A549 (cell line): Measurements from ENCODE around the gene KLHDC8B. TPM values are rescaled to one million over a fixed set of nuclear protein-coding genes. Genes with fewer than 3 reads are reported as not detected.

Source experiments
- ATAC-seq, 2 experiments: fragments of 200-7000 bp in 1 of 2; fragments of >200 bp in 1 of 2; cut with Nextera tagmentation in 1 of 2; cut with Tn5 transposase in 1 of 2; 3 replicates each; pipeline versions ENCODE4 v1.8.0 to v1.9.1; 2018 to 2020; ENCODE audit warnings: mild to moderate bottlenecking in 1 of 2, moderate library complexity in 1 of 2
- CTCF ChIA-PET: fragments of 300-600 bp; sonication (Branson Sonifier 250); formaldehyde crosslinking; extraction: SDS; loops from one replicate; lab custom pipeline; 2021; ENCODE audit warnings: antibody characterized with exemption, inconsistent platforms; lab: Yijun Ruan, JAX
- POLR2A ChIA-PET: fragments of 350-600 bp; formaldehyde crosslinking; extraction: SDS; loops from one replicate; lab custom pipeline; 2021; ENCODE audit warnings: antibody characterized with exemption, inconsistent platforms; lab: Yijun Ruan, JAX
- DNase-seq, 2 experiments: peaks; one replicate each; pipeline versions ENCODE4 v3.0.0 to v3.0.0-alpha.2; 2011 to 2016; ENCODE audit warnings: low read depth in 1 of 2, low spot score in 1 of 2
- FAIRE-seq: peaks from 2 replicates; lab custom pipeline; 2011; peaks lifted over from hg19 to GRCh38; lab: Jason Lieb, UNC
- H3K27ac ChIP-seq, 2 experiments: fragments of >200 bp; sonication (Bioruptor Twin); formaldehyde crosslinking; 3 replicates each; pipeline ENCODE4 v1.5.1; 2016 to 2017
- H3K4me1 ChIP-seq: fragments of >200 bp; sonication (Bioruptor Twin); formaldehyde crosslinking; 3 replicates; pipeline ENCODE4 v1.6.1; 2016
- H3K4me2 ChIP-seq: fragments of >200 bp; sonication (Bioruptor Twin); formaldehyde crosslinking; 3 replicates; pipeline ENCODE4 v1.6.1; 2016
- H3K4me3 ChIP-seq: fragments of >200 bp; sonication (Bioruptor Twin); formaldehyde crosslinking; 3 replicates; pipeline ENCODE4 v1.5.1; 2016
- H3K9me3 ChIP-seq: fragments of >200 bp; sonication (Bioruptor Twin); formaldehyde crosslinking; 3 replicates; pipeline ENCODE4 v1.6.1; 2016
- ESRRA ChIP-seq: fragments of 150-350 bp; IDR thresholded peaks from 2 replicates; pipeline ENCODE4 v1.6.1; 2014; ENCODE audit warnings: mild to moderate bottlenecking, low read length, borderline replicate concordance
- FOSB ChIP-seq: fragments of 250-450 bp; sonication (Bioruptor Pico); IDR thresholded peaks from 2 replicates; pipeline ENCODE4 v1.5.0; 2020; ENCODE audit warnings: mild to moderate bottlenecking, moderate library complexity
- FOXS1 ChIP-seq: fragments of 250-450 bp; sonication (Bioruptor Pico); IDR thresholded peaks from 2 replicates; pipeline ENCODE4 v1.5.0; 2020; ENCODE audit warnings: mild to moderate bottlenecking, moderate library complexity
- HDAC2 ChIP-seq: fragments of 200-600 bp; sonication (generic); IDR thresholded peaks from 2 replicates; pipeline ENCODE4 v1.6.1; 2016
- HOXA7 ChIP-seq: fragments of 250-450 bp; sonication (Bioruptor Pico); IDR thresholded peaks from 2 replicates; pipeline ENCODE4 v1.5.0; 2020; ENCODE audit warnings: mild to moderate bottlenecking, moderate library complexity
- HOXB13 ChIP-seq: fragments of 250-450 bp; sonication (Bioruptor Pico); IDR thresholded peaks from 2 replicates; pipeline ENCODE4 v1.5.0; 2020; ENCODE audit warnings: low read depth, mild to moderate bottlenecking, moderate library complexity
- JUN ChIP-seq, 2 experiments: fragments of >200 bp; sonication (Bioruptor Twin); formaldehyde crosslinking; IDR thresholded peaks; 2 replicates in 1 of 2; 3 replicates in 1 of 2; pipeline ENCODE4 v1.6.1; 2016 to 2017
- KDM5A ChIP-seq: fragments of 200-600 bp; sonication (generic); IDR thresholded peaks from 2 replicates; pipeline ENCODE4 v1.6.1; 2016; ENCODE audit warnings: antibody characterized with exemption, mild to moderate bottlenecking
- MYC ChIP-seq: IDR thresholded peaks from 2 replicates; pipeline ENCODE4 v1.6.1; 2012; ENCODE audit warnings: mild to moderate bottlenecking, inconsistent platforms, low read length, improper control_type of control experiment, borderline replicate concordance
- PHF8 ChIP-seq: fragments of 200-600 bp; sonication (generic); IDR thresholded peaks from 2 replicates; pipeline ENCODE4 v1.6.1; 2016; ENCODE audit warnings: low read depth, mild to moderate bottlenecking, antibody characterized with exemption, moderate library complexity, borderline replicate concordance
- POLR2A ChIP-seq: IDR thresholded peaks from 2 replicates; pipeline ENCODE4 v1.6.1; 2012; ENCODE audit warnings: mild to moderate bottlenecking, low read length
- RAD21 ChIP-seq, 2 experiments: fragments of >200 bp in 1 of 2; sonication (Bioruptor Twin) in 1 of 2; formaldehyde crosslinking in 1 of 2; IDR thresholded peaks in 1 of 2; conservative IDR thresholded peaks in 1 of 2; 2 replicates in 1 of 2; 3 replicates in 1 of 2; pipeline ENCODE4 v1.6.1; 2012 to 2018; ENCODE audit warnings: inconsistent platforms in 1 of 2
- RCOR1 ChIP-seq: fragments of 150-350 bp; IDR thresholded peaks from 2 replicates; pipeline ENCODE4 v1.6.1; 2014; ENCODE audit warnings: antibody characterized with exemption, low read length, low read depth
- SMC3 ChIP-seq: fragments of >200 bp; sonication (Bioruptor Twin); formaldehyde crosslinking; IDR thresholded peaks from 3 replicates; pipeline ENCODE4 v1.6.1; 2018; ENCODE audit warnings: inconsistent platforms
- WGBS: methylation state at CpG from one replicate; pipeline ENCODE4 v1.1.6; 2017; ENCODE audit errors: missing lambda C conversion rate; 5-methylcytosine and 5-hydroxymethylcytosine counted together
- polyA minus RNA-seq: library from RNA; depleted of rRNA, polyadenylated mRNA; stranded (reverse); fragments of >200 nt; gene quantifications from 2 replicates; pipeline ENCODE4 v1.2.3, GENCODE V29; 2011; rRNA and poly(A)+ RNA removed
- polyA plus RNA-seq, 4 experiments: library from polyadenylated mRNA; depleted of rRNA in 3 of 4; stranded (reverse); fragments of >200 nt; fragmentation: RNase III in 1 of 4; extraction: RNeasy Plus Mini Kit Qiagen cat#74134 plus additional on column Dnase treatment in 1 of 4; gene quantifications; 2 replicates in 3 of 4; 3 replicates in 1 of 4; pipeline ENCODE4 v1.2.3, GENCODE V29; 2011 to 2017
- TF ChIP-seq, protein P1 (sequence below): IDR thresholded peaks from 2 replicates; pipeline ENCODE4 v1.6.1; 2012
- TF ChIP-seq, protein P2 (sequence below): fragments of >200 bp; sonication (Bioruptor Twin); formaldehyde crosslinking; IDR thresholded peaks from 3 replicates; pipeline ENCODE4 v1.5.1; 2016
- TF ChIP-seq, protein P3 (sequence below): fragments of 450-650 bp; IDR thresholded peaks from 2 replicates; pipeline ENCODE4 v1.6.1; 2014; ENCODE audit warnings: antibody characterized with exemption
- TF ChIP-seq, protein P4 (sequence below): fragments of 250-450 bp; sonication (Bioruptor Pico); IDR thresholded peaks from 2 replicates; pipeline ENCODE4 v1.5.0; 2021; ENCODE audit warnings: mild to moderate bottlenecking, moderate library complexity, borderline replicate concordance
- TF ChIP-seq, protein P5 (sequence below): fragments of 200-600 bp; sonication (generic); IDR thresholded peaks from 2 replicates; pipeline ENCODE4 v1.6.1; 2016; ENCODE audit warnings: antibody characterized with exemption, mild to moderate bottlenecking, moderate library complexity
- TF ChIP-seq, protein P6 (sequence below): IDR thresholded peaks from 2 replicates; pipeline ENCODE4 v1.6.1; 2012; ENCODE audit warnings: low read depth, borderline replicate concordance
- TF ChIP-seq, protein P7 (sequence below): fragments of 150-350 bp; IDR thresholded peaks from 2 replicates; pipeline ENCODE4 v1.6.1; 2014; ENCODE audit warnings: low read depth, mild to moderate bottlenecking, low read length

Gene KLHDC8B
- 6.7 and 7.4 TPM in 2 replicates for polyA plus RNA-seq (2011; rRNA removed)
- polyA plus RNA-seq (2012; cell fraction: cytosol; rRNA removed) = 6.2 and 7.6 TPM in 2 replicates
- 9.8 and 10.1 TPM in 2 replicates for polyA plus RNA-seq (2012; cell fraction: nucleus; rRNA removed)
- polyA plus RNA-seq (2017; fragmentation: RNase III; extraction: RNeasy Plus Mini Kit Qiagen cat#74134 plus additional on column Dnase treatment) = 7.0 to 9.9 TPM (median 8.9 TPM) in 3 replicates
- polyA minus RNA-seq = 8.6 and 8.9 TPM in 2 replicates

DNA sequence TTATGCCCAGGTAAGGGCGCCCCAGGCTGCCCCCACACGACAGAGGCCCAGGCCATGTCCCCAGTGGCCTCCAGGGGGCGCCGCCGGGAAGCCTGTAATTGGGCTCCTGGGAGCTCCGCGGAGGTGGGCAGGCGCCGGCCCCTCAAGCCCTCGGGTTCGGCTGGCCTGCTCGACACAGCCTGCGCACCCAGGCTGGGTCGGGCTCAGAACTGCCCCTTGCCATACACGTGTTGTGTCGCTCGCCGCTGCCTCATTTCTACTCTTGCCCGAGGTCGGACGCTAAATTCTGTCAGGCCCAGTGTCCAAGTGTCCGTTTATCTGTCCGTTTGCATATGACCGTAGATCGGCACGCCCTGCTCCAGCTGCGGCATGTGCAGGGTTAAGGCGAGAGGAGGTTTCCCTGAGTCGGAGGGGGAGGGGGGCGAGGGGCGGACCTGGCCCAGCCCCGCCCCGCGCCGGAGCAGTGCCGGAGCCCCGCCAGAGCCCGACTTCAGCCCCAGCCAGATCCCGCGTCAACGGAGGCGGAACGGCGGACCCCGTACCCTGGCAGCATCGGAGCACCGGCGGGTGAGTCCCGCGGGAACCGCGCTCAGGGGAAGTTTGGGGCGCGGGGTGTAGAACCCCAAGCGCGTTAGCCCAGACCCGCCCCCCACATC lies at the start of gene KLHDC8B:
TSS of gene KLHDC8B (plus strand) at position 480 of the 656 bp plus-strand sequence. CDS start 1,172 bp downstream, outside the sequence.
- peak within 1 kb of the TSS; percentile 81 to 87 for H3K27ac ChIP-seq
- FAIRE-seq (no peak), DNase-seq (peak; percentile 73 to 76), ATAC-seq (peak; percentile 83 to 93)
- H3K9me3 ChIP-seq = peaks cover 9% of the 10 kb centered on the region
- 2% methylated on average over 9 of the region's 57 CpGs for WGBS
- CTCF ChIA-PET = interaction anchor here (0.6 to 2.6 kb wide), 40 partner anchors 8 to 300 kb away, joined by 3 to 20 read pairs (median 4); partner anchors contain the start of genes QRICH1 and USP4
- POLR2A ChIA-PET = interaction anchor here (1.2 kb wide), 1 partner anchor 186 kb away, joined by 3 read pairs; no protein-coding TSS in a partner anchor
- peaks cover 25% of the 10 kb centered on the region for H3K4me1 ChIP-seq
- TF ChIP-seq HOXA7 (CRISPR knock-in tag) (no peak), SMC3 (peak; percentile 78), ESRRA (no peak), HOXB13 (CRISPR knock-in tag) (peak; percentile 59; the same call in 1 of the 2 replicates), FOSB (CRISPR knock-in tag) (no peak), RCOR1 (no peak), FOXS1 (CRISPR knock-in tag) (no peak), POLR2A (peak; percentile 39; the same call in 1 of the 2 replicates), RAD21 (conservative IDR thresholded peaks at IDR 0.05 in 1 of 2, IDR thresholded peaks at IDR 0.05 in 1 of 2) (peak; percentile 66 to 80), JUN (IDR thresholded peaks at IDR 0.05) (peak in 1 of 2 experiments; percentile 19; a peak in 1 of 5 replicates), HDAC2 (no peak), MYC (0 out of 2 replicates have a peak, but pooled peaks have one; percentile 31), KDM5A (no peak), PHF8 (no peak)
- TF ChIP-seq, protein P1, sequence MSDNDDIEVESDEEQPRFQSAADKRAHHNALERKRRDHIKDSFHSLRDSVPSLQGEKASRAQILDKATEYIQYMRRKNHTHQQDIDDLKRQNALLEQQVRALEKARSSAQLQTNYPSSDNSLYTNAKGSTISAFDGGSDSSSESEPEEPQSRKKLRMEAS = peak; percentile 80
- TF ChIP-seq, protein P2, sequence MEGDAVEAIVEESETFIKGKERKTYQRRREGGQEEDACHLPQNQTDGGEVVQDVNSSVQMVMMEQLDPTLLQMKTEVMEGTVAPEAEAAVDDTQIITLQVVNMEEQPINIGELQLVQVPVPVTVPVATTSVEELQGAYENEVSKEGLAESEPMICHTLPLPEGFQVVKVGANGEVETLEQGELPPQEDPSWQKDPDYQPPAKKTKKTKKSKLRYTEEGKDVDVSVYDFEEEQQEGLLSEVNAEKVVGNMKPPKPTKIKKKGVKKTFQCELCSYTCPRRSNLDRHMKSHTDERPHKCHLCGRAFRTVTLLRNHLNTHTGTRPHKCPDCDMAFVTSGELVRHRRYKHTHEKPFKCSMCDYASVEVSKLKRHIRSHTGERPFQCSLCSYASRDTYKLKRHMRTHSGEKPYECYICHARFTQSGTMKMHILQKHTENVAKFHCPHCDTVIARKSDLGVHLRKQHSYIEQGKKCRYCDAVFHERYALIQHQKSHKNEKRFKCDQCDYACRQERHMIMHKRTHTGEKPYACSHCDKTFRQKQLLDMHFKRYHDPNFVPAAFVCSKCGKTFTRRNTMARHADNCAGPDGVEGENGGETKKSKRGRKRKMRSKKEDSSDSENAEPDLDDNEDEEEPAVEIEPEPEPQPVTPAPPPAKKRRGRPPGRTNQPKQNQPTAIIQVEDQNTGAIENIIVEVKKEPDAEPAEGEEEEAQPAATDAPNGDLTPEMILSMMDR = peak; percentile 85
- TF ChIP-seq, protein P3, sequence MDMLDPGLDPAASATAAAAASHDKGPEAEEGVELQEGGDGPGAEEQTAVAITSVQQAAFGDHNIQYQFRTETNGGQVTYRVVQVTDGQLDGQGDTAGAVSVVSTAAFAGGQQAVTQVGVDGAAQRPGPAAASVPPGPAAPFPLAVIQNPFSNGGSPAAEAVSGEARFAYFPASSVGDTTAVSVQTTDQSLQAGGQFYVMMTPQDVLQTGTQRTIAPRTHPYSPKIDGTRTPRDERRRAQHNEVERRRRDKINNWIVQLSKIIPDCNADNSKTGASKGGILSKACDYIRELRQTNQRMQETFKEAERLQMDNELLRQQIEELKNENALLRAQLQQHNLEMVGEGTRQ = no peak
- TF ChIP-seq, protein P4, sequence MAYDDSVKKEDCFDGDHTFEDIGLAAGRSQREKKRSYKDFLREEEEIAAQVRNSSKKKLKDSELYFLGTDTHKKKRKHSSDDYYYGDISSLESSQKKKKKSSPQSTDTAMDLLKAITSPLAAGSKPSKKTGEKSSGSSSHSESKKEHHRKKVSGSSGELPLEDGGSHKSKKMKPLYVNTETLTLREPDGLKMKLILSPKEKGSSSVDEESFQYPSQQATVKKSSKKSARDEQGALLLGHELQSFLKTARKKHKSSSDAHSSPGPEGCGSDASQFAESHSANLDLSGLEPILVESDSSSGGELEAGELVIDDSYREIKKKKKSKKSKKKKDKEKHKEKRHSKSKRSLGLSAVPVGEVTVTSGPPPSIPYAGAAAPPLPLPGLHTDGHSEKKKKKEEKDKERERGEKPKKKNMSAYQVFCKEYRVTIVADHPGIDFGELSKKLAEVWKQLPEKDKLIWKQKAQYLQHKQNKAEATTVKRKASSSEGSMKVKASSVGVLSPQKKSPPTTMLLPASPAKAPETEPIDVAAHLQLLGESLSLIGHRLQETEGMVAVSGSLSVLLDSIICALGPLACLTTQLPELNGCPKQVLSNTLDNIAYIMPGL (CRISPR knock-in tag) = no peak
- TF ChIP-seq, protein P5, sequence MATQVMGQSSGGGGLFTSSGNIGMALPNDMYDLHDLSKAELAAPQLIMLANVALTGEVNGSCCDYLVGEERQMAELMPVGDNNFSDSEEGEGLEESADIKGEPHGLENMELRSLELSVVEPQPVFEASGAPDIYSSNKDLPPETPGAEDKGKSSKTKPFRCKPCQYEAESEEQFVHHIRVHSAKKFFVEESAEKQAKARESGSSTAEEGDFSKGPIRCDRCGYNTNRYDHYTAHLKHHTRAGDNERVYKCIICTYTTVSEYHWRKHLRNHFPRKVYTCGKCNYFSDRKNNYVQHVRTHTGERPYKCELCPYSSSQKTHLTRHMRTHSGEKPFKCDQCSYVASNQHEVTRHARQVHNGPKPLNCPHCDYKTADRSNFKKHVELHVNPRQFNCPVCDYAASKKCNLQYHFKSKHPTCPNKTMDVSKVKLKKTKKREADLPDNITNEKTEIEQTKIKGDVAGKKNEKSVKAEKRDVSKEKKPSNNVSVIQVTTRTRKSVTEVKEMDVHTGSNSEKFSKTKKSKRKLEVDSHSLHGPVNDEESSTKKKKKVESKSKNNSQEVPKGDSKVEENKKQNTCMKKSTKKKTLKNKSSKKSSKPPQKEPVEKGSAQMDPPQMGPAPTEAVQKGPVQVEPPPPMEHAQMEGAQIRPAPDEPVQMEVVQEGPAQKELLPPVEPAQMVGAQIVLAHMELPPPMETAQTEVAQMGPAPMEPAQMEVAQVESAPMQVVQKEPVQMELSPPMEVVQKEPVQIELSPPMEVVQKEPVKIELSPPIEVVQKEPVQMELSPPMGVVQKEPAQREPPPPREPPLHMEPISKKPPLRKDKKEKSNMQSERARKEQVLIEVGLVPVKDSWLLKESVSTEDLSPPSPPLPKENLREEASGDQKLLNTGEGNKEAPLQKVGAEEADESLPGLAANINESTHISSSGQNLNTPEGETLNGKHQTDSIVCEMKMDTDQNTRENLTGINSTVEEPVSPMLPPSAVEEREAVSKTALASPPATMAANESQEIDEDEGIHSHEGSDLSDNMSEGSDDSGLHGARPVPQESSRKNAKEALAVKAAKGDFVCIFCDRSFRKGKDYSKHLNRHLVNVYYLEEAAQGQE = no peak
- TF ChIP-seq, protein P6, sequence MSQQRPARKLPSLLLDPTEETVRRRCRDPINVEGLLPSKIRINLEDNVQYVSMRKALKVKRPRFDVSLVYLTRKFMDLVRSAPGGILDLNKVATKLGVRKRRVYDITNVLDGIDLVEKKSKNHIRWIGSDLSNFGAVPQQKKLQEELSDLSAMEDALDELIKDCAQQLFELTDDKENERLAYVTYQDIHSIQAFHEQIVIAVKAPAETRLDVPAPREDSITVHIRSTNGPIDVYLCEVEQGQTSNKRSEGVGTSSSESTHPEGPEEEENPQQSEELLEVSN = peak; percentile 56; the same call in 1 of the 2 replicates
- TF ChIP-seq, protein P7, sequence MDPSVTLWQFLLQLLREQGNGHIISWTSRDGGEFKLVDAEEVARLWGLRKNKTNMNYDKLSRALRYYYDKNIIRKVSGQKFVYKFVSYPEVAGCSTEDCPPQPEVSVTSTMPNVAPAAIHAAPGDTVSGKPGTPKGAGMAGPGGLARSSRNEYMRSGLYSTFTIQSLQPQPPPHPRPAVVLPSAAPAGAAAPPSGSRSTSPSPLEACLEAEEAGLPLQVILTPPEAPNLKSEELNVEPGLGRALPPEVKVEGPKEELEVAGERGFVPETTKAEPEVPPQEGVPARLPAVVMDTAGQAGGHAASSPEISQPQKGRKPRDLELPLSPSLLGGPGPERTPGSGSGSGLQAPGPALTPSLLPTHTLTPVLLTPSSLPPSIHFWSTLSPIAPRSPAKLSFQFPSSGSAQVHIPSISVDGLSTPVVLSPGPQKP = no peak
- TF ChIP-seq, all 56 proteins: peak for 9
- Histone ChIP-seq H3K4me3 (peak within 1 kb of the TSS; percentile 66), H3K4me2 (peak within 1 kb of the TSS; percentile 94)
